GM12874 (cell line): ENCODE results near the gene NEDD8.

Experiments used
- CTCF ChIP-seq: IDR thresholded peaks from 2 replicates; pipeline ENCODE4 v1.5.1; 2011; ENCODE audit warnings: low read depth, mild to moderate bottlenecking, control low read depth, low read length, moderate library complexity; ENCODE audit not compliant: insufficient read depth

Gene NEDD8

GRCh38 chr14:24256960-24257359 lies 24.8 kb upstream of the NEDD8 start:
- TF ChIP-seq CTCF = no peak

GRCh38 chr14:24255931-24256711 lies 24.0 kb upstream of the NEDD8 start:
- TF ChIP-seq CTCF = no peak

GRCh38 chr14:24255438-24255837 lies 23.3 kb upstream of the NEDD8 start:
- no peak for TF ChIP-seq CTCF

- TF ChIP-seq CTCF = no peak
These were observed 22.6 kb upstream of the NEDD8 start for GRCh38 chr14:24254630-24255392.

- no peak for TF ChIP-seq CTCF
These were observed 21.8 kb upstream of the NEDD8 start for GRCh38 chr14:24253936-24254335.

- TF ChIP-seq CTCF = no peak
These were observed 20.3 kb upstream of the NEDD8 start for GRCh38 chr14:24252289-24253124.

GRCh38 chr14:24251880-24252288 lies 19.7 kb upstream of the NEDD8 start:
- no peak for TF ChIP-seq CTCF
